A673 (cell line): ENCODE measurements around the gene SLITRK3.

ENCODE experiments used
- CTCF ChIP-seq: fragments of 300-800, 200-600 bp; sonication (generic); conservative IDR thresholded peaks from 2 replicates; pipeline ENCODE4 v1.5.1; 2017; ENCODE audit warnings: low read depth, mild to moderate bottlenecking, antibody characterized with exemption, low read length, moderate library complexity, mixed read lengths
- EZH2 ChIP-seq: fragments of 200-600 bp; sonication (generic); IDR thresholded peaks from 2 replicates; pipeline ENCODE4 v1.6.1; 2017; ENCODE audit warnings: borderline replicate concordance, low read depth, mild to moderate bottlenecking, mixed read lengths, antibody characterized with exemption, low read length; ENCODE audit not compliant: poor library complexity, severe bottlenecking

- peak; percentile 87 for TF ChIP-seq CTCF
- TF ChIP-seq EZH2: no peak
These were observed 10.4 kb downstream of the SLITRK3 start for GRCh38 chr3:165185707-165186327.
